Motor neuron (in vitro differentiated cells): ENCODE data around the gene CCDC141. TPM values are rescaled to one million over a fixed set of nuclear protein-coding genes. Genes with fewer than 3 reads are reported as not detected.

Source experiments
- ATAC-seq, 8 experiments: fragments of 200-7000 bp; cut with Tn5 transposase; replicated peaks in 6 of 8; 2 replicates each; pipeline ENCODE4 v1.8.0; 2021; ENCODE audit warnings: mild to moderate bottlenecking in 8 of 8, moderate library complexity in 8 of 8
- H3K27ac ChIP-seq, 2 donors: fragments of 250-450 bp; sonication (Bioruptor Pico); 2 replicates each; pipeline ENCODE4 v1.9.0; 2021; ENCODE audit warnings: antibody characterized with exemption in 2 of 2, mild to moderate bottlenecking in 2 of 2, moderate library complexity in 1 of 2
- H3K4me1 ChIP-seq, 2 donors: fragments of 250-450 bp; sonication (Bioruptor Pico); replicated peaks in 1 of 2; 2 replicates each; pipeline ENCODE4 v1.6.1; 2021; ENCODE audit warnings: antibody characterized with exemption in 2 of 2, mild to moderate bottlenecking in 2 of 2, moderate library complexity in 1 of 2
- H3K4me3 ChIP-seq, 5 donors: fragments of 250-450 bp; sonication (Bioruptor Pico); 2 replicates each; pipeline ENCODE4 v1.9.0; 2021; ENCODE audit warnings: antibody characterized with exemption in 5 of 5, mild to moderate bottlenecking in 5 of 5, moderate library complexity in 4 of 5
- WGBS, 10 experiments: fragments of 450-650 bp; shearing (Covaris generic); methylation state at CpG; one replicate each; pipeline ENCODE4 v1.0.0; 2022; 5-methylcytosine and 5-hydroxymethylcytosine counted together
- in situ Hi-C, 9 experiments: fragments of 400-800 bp; cut with MboI; loops; one replicate each; pipeline ENCODE4 v1.15.0; 2021; ENCODE audit warnings: low sequenced_read_pairs in 9 of 9, low pct_unique_long_range_greater_than_20kb in 2 of 9; ENCODE audit not compliant: unreplicated experiment in 9 of 9
- total RNA-seq, 8 experiments: library from RNA; unstranded; fragments of 300-600 nt; gene quantifications; 2 replicates each; pipeline versions ENCODE4 v1.2.3 to v1.2.4, GENCODE V29; 2022

Gene CCDC141
- total RNA-seq, 8 experiments from 2014 or later, result under 0.01 to 0.38 (median 0.17) TPM; not detected in 2

GRCh38 chr2:178787934-178788333, 262.0 kb downstream of the CCDC141 start:
- in situ Hi-C loops, result loop anchor here in 4 of 9 experiments (25.0 kb wide), 4 partner anchors 349 to 974 kb away; no protein-coding TSS in a partner anchor
- no peaks in the 10 kb centered on the region for H3K4me1 ChIP-seq
- no peak overlapping the region for H3K27ac ChIP-seq
- no peak for ATAC-seq
- WGBS, 10 experiments, result 48 to 94% (median 80%) methylated on average over 2 to 5 of the region's 5 CpGs
- no peak overlapping the region for H3K4me3 ChIP-seq

- in situ Hi-C loops, result loop anchor here in 4 of 9 experiments (25.0 kb wide), 4 partner anchors 350 to 975 kb away; no protein-coding TSS in a partner anchor
- WGBS, 10 experiments, result 41 to 100% (median 83%) methylated on average over 2 of the region's 2 CpGs
- no peak for ATAC-seq
- no peaks in the 10 kb centered on the region for H3K4me1 ChIP-seq
- no peak overlapping the region for H3K27ac ChIP-seq
- H3K4me3 ChIP-seq, result no peak overlapping the region
These were observed 262.8 kb downstream of the CCDC141 start for GRCh38 chr2:178787155-178787554.

- Histone ChIP-seq H3K4me1 (no peaks in the 10 kb centered on the region), H3K27ac (no peak overlapping the region), H3K4me3 (no peak overlapping the region)
- in situ Hi-C loops, result loop anchor here in 4 of 9 experiments (25.0 kb wide), 4 partner anchors 353 to 978 kb away; no protein-coding TSS in a partner anchor
- ATAC-seq, result no peak
- 81 to 100% (median 95%) methylated on average over 1 to 10 of the region's 10 CpGs; no CpG with 5 or more reads in 3 of the 10 experiments for WGBS, 10 experiments
These were observed 266.0 kb downstream of the CCDC141 start for GRCh38 chr2:178783889-178784288.

GRCh38 chr2:178782236-178782635, 267.7 kb downstream of the CCDC141 start:
- Histone ChIP-seq H3K4me3 (no peak overlapping the region), H3K4me1 (no peaks in the 10 kb centered on the region), H3K27ac (no peak overlapping the region)
- in situ Hi-C loops, result loop anchor here in 4 of 9 experiments (25.0 kb wide), 4 partner anchors 355 to 980 kb away; no protein-coding TSS in a partner anchor
- WGBS, 10 experiments, result 57 to 100% (median 93%) methylated on average over 1 to 7 of the region's 7 CpGs; no CpG with 5 or more reads in 2 of the 10 experiments
- ATAC-seq, result no peak

Other genes starting within 250 kb of the CCDC141 start
- gene TTN, start 242.7 kb downstream of the CCDC141 start, total RNA-seq, result 1 to 10 TPM in 3 of 8 experiments, under 1 TPM in 5; 0.27 to 2.1 (median 0.90) TPM
- 10 to 100 TPM in 6 of 8 experiments, 1 to 10 TPM in 2; 2.6 to 34.2 (median 25.5) TPM for gene SESTD1, start 214.7 kb upstream of the CCDC141 start, total RNA-seq